Neutrophil (primary cell): ENCODE measurements around the gene NUP93.

ENCODE experiments used
- H3K27ac ChIP-seq: fragments of 200-600 bp; sonication (generic); 2 replicates; pipeline ENCODE4 v1.5.1; 2016; ENCODE audit warnings: mild to moderate bottlenecking, moderate library complexity
- H3K27me3 ChIP-seq: fragments of 200-600 bp; sonication (generic); 2 replicates; pipeline ENCODE4 v1.6.0; 2016; ENCODE audit warnings: mild to moderate bottlenecking
- H3K36me3 ChIP-seq: fragments of 200-600 bp; sonication (generic); 2 replicates; pipeline ENCODE4 v1.5.1; 2017
- H3K4me1 ChIP-seq, 2 experiments: fragments of 200-600 bp in 1 of 2; sonication (generic) in 1 of 2; 1 replicate in 1 of 2; 2 replicates in 1 of 2; pipeline versions ENCODE4 v1.5.1 to v1.6.1; 2013 to 2016; ENCODE audit warnings: low read depth in 1 of 2, low read length in 1 of 2, mild to moderate bottlenecking in 1 of 2, moderate library complexity in 1 of 2; ENCODE audit not compliant: control insufficient read depth in 1 of 2, insufficient read depth in 1 of 2
- H3K4me3 ChIP-seq, 2 experiments: fragments of 200-600 bp in 1 of 2; sonication (generic) in 1 of 2; 1 replicate in 1 of 2; 2 replicates in 1 of 2; pipeline ENCODE4 v1.5.1; 2013 to 2016; ENCODE audit warnings: low read depth in 1 of 2, low read length in 1 of 2, mild to moderate bottlenecking in 1 of 2, moderate library complexity in 1 of 2
- H3K9me3 ChIP-seq: fragments of 200-600 bp; sonication (generic); 2 replicates; pipeline ENCODE4 v1.5.1; 2016
- TF ChIP-seq, protein P1 (sequence below): fragments of 200-600 bp; sonication (generic); IDR thresholded peaks from 2 replicates; pipeline ENCODE4 v1.5.1; 2016; ENCODE audit warnings: antibody characterized with exemption

The NUP93 gene

GRCh38 chr16:56722200-56722842 lies 7.6 kb upstream of the NUP93 start:
- H3K9me3 ChIP-seq: no peaks in the 10 kb centered on the region
- no peak overlapping the region for H3K4me3 ChIP-seq
- no peaks in the 10 kb centered on the region for H3K36me3 ChIP-seq
- peaks cover 20% of the 10 kb centered on the region for H3K27me3 ChIP-seq
- H3K4me1 ChIP-seq: no peaks in the 10 kb centered on the region
- H3K27ac ChIP-seq: no peak overlapping the region
- TF ChIP-seq, protein P1, sequence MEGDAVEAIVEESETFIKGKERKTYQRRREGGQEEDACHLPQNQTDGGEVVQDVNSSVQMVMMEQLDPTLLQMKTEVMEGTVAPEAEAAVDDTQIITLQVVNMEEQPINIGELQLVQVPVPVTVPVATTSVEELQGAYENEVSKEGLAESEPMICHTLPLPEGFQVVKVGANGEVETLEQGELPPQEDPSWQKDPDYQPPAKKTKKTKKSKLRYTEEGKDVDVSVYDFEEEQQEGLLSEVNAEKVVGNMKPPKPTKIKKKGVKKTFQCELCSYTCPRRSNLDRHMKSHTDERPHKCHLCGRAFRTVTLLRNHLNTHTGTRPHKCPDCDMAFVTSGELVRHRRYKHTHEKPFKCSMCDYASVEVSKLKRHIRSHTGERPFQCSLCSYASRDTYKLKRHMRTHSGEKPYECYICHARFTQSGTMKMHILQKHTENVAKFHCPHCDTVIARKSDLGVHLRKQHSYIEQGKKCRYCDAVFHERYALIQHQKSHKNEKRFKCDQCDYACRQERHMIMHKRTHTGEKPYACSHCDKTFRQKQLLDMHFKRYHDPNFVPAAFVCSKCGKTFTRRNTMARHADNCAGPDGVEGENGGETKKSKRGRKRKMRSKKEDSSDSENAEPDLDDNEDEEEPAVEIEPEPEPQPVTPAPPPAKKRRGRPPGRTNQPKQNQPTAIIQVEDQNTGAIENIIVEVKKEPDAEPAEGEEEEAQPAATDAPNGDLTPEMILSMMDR: no peak

DNA sequence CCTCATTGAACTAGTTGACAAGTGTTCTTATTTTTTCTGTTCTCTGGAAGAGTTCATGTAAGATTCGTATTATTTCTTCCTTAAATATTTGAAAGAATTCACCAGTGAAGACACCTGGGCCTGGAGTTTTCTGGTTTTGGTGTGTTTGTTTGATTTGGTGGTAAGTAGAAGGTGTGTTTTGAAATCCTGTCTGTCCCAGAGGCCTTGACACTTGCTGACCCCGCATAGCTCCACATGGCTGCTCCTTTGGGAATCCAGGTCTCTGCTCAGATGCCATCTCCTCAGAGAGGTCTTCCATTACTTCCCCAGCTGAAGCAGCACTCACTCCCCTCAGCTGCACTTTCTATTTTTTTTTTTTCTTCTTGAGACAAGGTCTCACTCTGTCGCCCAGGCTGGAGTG lies 5.7 kb upstream of the NUP93 start:
- H3K4me1 ChIP-seq: peaks cover 3 to 7% of the 10 kb centered on the region in 2 experiments
- H3K27ac ChIP-seq: no peak overlapping the region
- TF ChIP-seq, protein P1: no peak
- peaks cover 20% of the 10 kb centered on the region for H3K27me3 ChIP-seq
- no peaks in the 10 kb centered on the region for H3K9me3 ChIP-seq
- H3K36me3 ChIP-seq: no peaks in the 10 kb centered on the region
- H3K4me3 ChIP-seq: no peak overlapping the region

DNA sequence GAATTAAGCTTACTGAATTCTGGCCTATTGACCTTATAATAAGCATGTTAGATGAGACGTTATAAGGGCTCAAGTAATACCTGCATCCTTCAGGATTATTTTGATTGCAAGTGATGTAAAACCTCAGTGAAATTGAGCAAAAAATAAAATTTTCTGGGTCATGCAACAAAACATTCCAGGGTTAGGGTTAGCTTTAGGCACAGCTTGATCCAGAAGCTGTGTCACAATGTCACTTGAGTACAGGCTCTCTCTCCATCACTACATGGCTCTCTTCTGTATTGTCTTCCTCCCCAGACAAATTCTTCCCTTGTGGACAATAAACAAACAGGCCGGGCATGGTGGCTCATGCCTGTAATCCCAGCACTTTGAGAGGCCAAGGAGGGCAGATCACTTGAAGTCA lies 3.6 kb upstream of the NUP93 start:
- Histone ChIP-seq H3K27me3 (peaks cover 11% of the 10 kb centered on the region), H3K9me3 (no peaks in the 10 kb centered on the region), H3K4me1 (peaks cover 19 to 23% of the 10 kb centered on the region in 2 experiments), H3K27ac (no peak overlapping the region), H3K36me3 (no peaks in the 10 kb centered on the region), H3K4me3 (no peak overlapping the region)
- TF ChIP-seq, protein P1: no peak

DNA sequence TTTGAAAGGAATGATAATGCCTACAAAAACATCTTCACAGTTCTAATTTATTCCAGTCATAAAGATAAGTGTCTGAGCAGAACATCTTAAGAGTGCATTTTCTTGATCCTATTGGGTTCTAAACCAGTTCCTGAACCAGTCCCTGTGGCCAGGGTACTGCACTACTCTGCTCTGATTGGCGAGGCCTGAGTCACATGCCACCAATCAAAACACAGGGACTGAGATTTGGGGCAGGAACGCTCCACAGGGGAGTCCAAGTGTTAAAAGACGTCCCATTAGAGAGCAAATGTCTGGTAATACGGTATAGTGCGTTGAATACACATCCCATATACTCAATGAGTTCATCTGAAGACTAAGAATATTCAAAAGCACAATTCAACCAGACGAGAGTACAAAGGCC lies 3.0 kb upstream of the NUP93 start:
- peaks cover 19 to 23% of the 10 kb centered on the region in 2 experiments for H3K4me1 ChIP-seq
- H3K9me3 ChIP-seq: no peaks in the 10 kb centered on the region
- H3K4me3 ChIP-seq: no peak overlapping the region
- no peak overlapping the region for H3K27ac ChIP-seq
- H3K36me3 ChIP-seq: no peaks in the 10 kb centered on the region
- peaks cover 7% of the 10 kb centered on the region for H3K27me3 ChIP-seq
- TF ChIP-seq, protein P1: no peak

- Histone ChIP-seq H3K27ac (no peak overlapping the region), H3K4me3 (no peak overlapping the region), H3K36me3 (no peaks in the 10 kb centered on the region), H3K27me3 (peaks cover 2% of the 10 kb centered on the region), H3K4me1 (peaks cover 19 to 23% of the 10 kb centered on the region in 2 experiments), H3K9me3 (no peaks in the 10 kb centered on the region)
- TF ChIP-seq, protein P1: no peak
Measured at GRCh38 chr16:56728027-56728426, 1.9 kb upstream of the NUP93 start.
